CD4-positive, CD25-positive, alpha-beta regulatory T cell (primary cell): Measurements from ENCODE around the gene EPM2A. TPM values are rescaled to one million over a fixed set of nuclear protein-coding genes. Genes with fewer than 3 reads are reported as not detected.
A peak's percentile ranks its signal among the peaks of the same experiment; 100 is the strongest.
"Not testable (repeated sequence)": the region's sequence is repeated elsewhere in the genome, so short reads cannot be mapped to it uniquely, and the experiment has no call there.

Experiments
- ATAC-seq, 2 donors: fragments of 150-1000 bp; cut with Tn5 transposase; one replicate each; pipeline ENCODE4 v1.10.0; 2021; ENCODE audit warnings: low read depth in 2 of 2, moderate number of reproducible peaks in 2 of 2, moderate library complexity in 1 of 2
- DNase-seq, 3 donors: peaks; one replicate each; pipeline versions ENCODE4 v3.0.0 to v3.0.0-alpha.2; 2012 to 2022; ENCODE audit warnings: mixed read lengths in 1 of 3
- H3K27ac ChIP-seq: one replicate; pipeline ENCODE4 v1.7.0; 2013; ENCODE audit warnings: mild to moderate bottlenecking, low read length; ENCODE audit not compliant: insufficient read depth, poor library complexity, severe bottlenecking
- H3K27me3 ChIP-seq: one replicate; pipeline ENCODE4 v1.7.0; 2013; ENCODE audit warnings: low read length; ENCODE audit not compliant: control insufficient read depth, insufficient read depth
- H3K36me3 ChIP-seq: one replicate; pipeline ENCODE4 v1.7.0; 2013; ENCODE audit warnings: mild to moderate bottlenecking, low read length, moderate library complexity; ENCODE audit not compliant: control insufficient read depth, insufficient read depth
- H3K4me1 ChIP-seq: 2 replicates; pipeline ENCODE4 v1.7.0; 2013; ENCODE audit warnings: mild to moderate bottlenecking, low read length; ENCODE audit not compliant: insufficient read depth, control insufficient read depth, poor library complexity, severe bottlenecking
- H3K4me3 ChIP-seq: one replicate; pipeline ENCODE4 v1.7.0; 2013; ENCODE audit warnings: low read depth, mild to moderate bottlenecking, low read length, moderate library complexity
- H3K9me3 ChIP-seq, 2 experiments: 1 replicate in 1 of 2; 2 replicates in 1 of 2; pipeline ENCODE4 v1.7.0; 2013; ENCODE audit warnings: low read length in 2 of 2, mild to moderate bottlenecking in 1 of 2, moderate library complexity in 1 of 2; ENCODE audit not compliant: control insufficient read depth in 2 of 2
- H3K27ac Mint-ChIP-seq, 3 donors: one replicate each; pipeline ENCODE4 v1.8.0; 2020 to 2022; ENCODE audit warnings: mild to moderate bottlenecking in 3 of 3, mixed read lengths in 3 of 3, moderate library complexity in 2 of 3
- H3K27me3 Mint-ChIP-seq: one replicate; pipeline ENCODE4 v1.8.0; 2022; ENCODE audit warnings: mild to moderate bottlenecking, mixed read lengths
- H3K36me3 Mint-ChIP-seq: one replicate; pipeline ENCODE4 v1.8.0; 2020; ENCODE audit warnings: mixed read lengths
- H3K4me1 Mint-ChIP-seq, 4 donors: one replicate each; pipeline ENCODE4 v1.8.0; 2020 to 2022; ENCODE audit warnings: mixed read lengths in 4 of 4, mild to moderate bottlenecking in 1 of 4
- H3K4me3 Mint-ChIP-seq, 4 donors: one replicate each; pipeline ENCODE4 v1.8.0; 2020 to 2022; ENCODE audit warnings: mild to moderate bottlenecking in 4 of 4, mixed read lengths in 4 of 4, moderate library complexity in 3 of 4
- H3K9me3 Mint-ChIP-seq, 7 donors: one replicate each; pipeline ENCODE4 v1.8.0; 2020 to 2022; ENCODE audit warnings: mixed read lengths in 7 of 7, mild to moderate bottlenecking in 3 of 7, moderate library complexity in 2 of 7
- polyA plus RNA-seq, 4 donors: library from polyadenylated mRNA; unstranded; fragments of 300-500 nt; fragmentation: Illumina TruSeq; gene quantifications; one replicate each; pipeline ENCODE4 v1.2.3, GENCODE V29; 2021
- total RNA-seq: library from RNA; stranded (reverse); gene quantifications from one replicate; pipeline ENCODE4 v1.2.3, GENCODE V29; 2022

Gene EPM2A
- total and polyA plus RNA-seq, 5 donors from 2014 or later: 5.1 to 6.8 (median 5.6) TPM

DNA sequence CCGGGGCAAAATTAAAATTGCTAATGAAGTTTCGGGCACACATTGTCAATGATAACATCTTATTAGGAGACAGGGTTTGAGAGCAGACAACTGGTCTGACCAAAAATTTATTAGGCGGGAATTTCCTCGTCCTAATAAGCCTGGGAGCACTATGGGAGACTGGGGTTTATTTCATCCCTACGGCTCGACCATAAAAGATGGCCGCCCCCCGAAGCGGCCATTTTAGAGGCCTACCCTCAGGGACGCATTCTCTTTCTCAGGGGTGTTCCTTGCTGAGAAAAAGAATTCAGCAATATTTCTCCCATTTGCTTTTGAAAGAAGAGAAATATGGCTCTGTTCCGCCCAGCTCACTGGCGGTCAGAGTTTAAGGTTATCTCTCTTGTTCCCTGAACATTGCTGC is 37.9 kb downstream of the EPM2A start:
- not testable (repeated sequence) for H3K4me1 ChIP-seq, ATAC-seq, H3K4me3 Mint-ChIP-seq, H3K4me3 ChIP-seq, H3K4me1 Mint-ChIP-seq, H3K36me3 ChIP-seq, H3K27ac ChIP-seq, H3K9me3 ChIP-seq, DNase-seq, H3K27me3 Mint-ChIP-seq, H3K27ac Mint-ChIP-seq, H3K27me3 ChIP-seq
- Mint-ChIP-seq H3K9me3 (peaks cover 0 to 11% (median 4%) of the 10 kb centered on the region in 7 donors), H3K36me3 (peaks cover 11% of the 10 kb centered on the region)

DNA sequence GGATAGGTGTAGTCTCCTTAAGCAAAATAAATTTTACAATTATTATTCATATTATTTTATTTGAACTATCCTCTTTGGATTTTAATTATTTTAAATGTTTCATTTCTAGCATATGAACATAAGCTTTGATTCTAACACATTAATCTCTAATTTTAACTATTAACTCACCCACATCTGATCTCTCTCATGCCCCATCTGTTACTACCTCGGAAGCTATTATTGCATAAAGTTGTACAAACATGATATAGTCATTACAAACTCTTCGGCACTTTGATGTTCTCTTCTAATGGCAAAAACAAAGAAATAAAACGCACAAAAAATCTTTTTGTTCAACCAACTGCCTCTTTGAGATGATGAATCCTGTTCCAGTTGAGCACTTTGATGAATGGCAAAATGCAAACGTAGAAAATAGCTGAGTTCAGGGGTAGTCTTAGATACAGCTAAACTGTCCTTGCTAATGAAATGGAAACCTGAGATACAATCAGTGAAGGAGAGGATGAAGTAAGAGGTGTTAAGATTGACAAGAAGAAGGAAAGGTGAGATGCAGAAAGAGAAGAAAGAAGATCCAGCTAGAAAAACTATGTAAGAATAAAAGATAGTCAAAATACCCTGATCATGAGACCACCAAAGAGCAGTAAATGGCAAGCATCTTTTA is 41.1 kb downstream of the EPM2A start:
- H3K4me1 ChIP-seq: no peaks in the 10 kb centered on the region
- Mint-ChIP-seq H3K4me3 (no peak overlapping the region), H3K27me3 (no peaks in the 10 kb centered on the region), H3K9me3 (peaks cover 1 to 11% (median 4%) of the 10 kb centered on the region in 7 donors), H3K27ac (no peak overlapping the region), H3K36me3 (peaks cover 11% of the 10 kb centered on the region), H3K4me1 (peaks cover 0 to 2% (median 0%) of the 10 kb centered on the region in 4 donors)
- H3K36me3 ChIP-seq: no peaks in the 10 kb centered on the region
- DNase-seq (no peak), ATAC-seq (no peak)
- no peak overlapping the region for H3K27ac ChIP-seq
- no peak overlapping the region for H3K4me3 ChIP-seq
- H3K9me3 ChIP-seq: no peaks in the 10 kb centered on the region
- no peaks in the 10 kb centered on the region for H3K27me3 ChIP-seq

DNA sequence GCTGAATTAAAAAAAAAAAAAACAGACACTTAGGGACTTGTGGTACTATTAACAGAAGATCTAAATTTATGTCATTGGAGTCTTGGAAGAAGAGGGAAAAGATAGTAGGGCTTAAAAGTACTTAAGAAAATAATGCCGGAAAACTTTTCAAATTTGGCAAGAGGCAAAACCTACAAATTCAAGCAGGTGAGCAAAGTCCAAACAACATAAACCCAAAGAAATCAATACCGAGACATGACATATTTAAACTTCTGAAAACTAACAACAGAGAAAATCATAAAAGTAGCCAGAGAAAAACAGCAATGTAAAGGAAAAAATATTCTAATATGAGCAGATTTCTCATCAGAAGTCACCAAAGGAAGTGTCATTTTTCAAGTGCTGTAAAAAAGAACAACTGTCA is 44.4 kb downstream of the EPM2A start:
- H3K27ac Mint-ChIP-seq: no peak overlapping the region
- Histone ChIP-seq H3K27ac (no peak overlapping the region), H3K27me3 (no peaks in the 10 kb centered on the region), H3K36me3 (no peaks in the 10 kb centered on the region), H3K4me1 (no peaks in the 10 kb centered on the region), H3K9me3 (no peaks in the 10 kb centered on the region), H3K4me3 (no peak overlapping the region)
- no peaks in the 10 kb centered on the region for H3K27me3 Mint-ChIP-seq
- no peak overlapping the region for H3K4me3 Mint-ChIP-seq
- DNase-seq (no peak), ATAC-seq (no peak)
- peaks cover 0 to 4% (median 0%) of the 10 kb centered on the region in 4 donors for H3K4me1 Mint-ChIP-seq
- H3K36me3 Mint-ChIP-seq: no peaks in the 10 kb centered on the region
- H3K9me3 Mint-ChIP-seq: peaks cover 0 to 4% (median 1%) of the 10 kb centered on the region in 7 donors

DNA sequence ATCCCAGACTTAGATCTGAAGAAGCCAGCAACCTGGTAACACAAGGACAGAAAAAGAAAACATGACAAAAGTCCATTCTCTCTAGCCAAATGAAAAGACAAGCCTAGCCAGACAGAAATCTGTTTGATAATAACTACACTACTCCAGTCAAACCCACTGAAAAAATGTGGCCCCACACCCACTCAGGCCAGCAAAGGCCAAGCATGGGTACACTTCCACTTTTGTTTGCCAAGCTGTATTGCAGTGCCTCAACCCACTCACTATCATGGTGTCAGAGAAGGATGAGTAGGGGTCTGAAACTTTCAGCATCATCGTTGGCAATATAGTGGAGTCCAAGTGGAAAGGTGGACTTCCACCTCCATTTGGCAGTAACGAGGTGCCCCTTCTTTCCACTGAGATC is 45.8 kb downstream of the EPM2A start:
- no peaks in the 10 kb centered on the region for H3K4me1 ChIP-seq
- H3K27me3 ChIP-seq: no peaks in the 10 kb centered on the region
- H3K9me3 ChIP-seq: no peaks in the 10 kb centered on the region
- no peak overlapping the region for H3K4me3 ChIP-seq
- H3K27ac ChIP-seq: no peak overlapping the region
- peaks cover 6% of the 10 kb centered on the region for H3K36me3 Mint-ChIP-seq
- H3K4me1 Mint-ChIP-seq: peaks cover 0 to 8% (median 2%) of the 10 kb centered on the region in 4 donors
- peaks cover 0 to 4% (median 2%) of the 10 kb centered on the region in 7 donors for H3K9me3 Mint-ChIP-seq
- H3K27ac Mint-ChIP-seq: no peak overlapping the region
- no peaks in the 10 kb centered on the region for H3K36me3 ChIP-seq
- H3K27me3 Mint-ChIP-seq: no peaks in the 10 kb centered on the region
- DNase-seq (no peak), ATAC-seq (no peak)
- H3K4me3 Mint-ChIP-seq: no peak overlapping the region

DNA sequence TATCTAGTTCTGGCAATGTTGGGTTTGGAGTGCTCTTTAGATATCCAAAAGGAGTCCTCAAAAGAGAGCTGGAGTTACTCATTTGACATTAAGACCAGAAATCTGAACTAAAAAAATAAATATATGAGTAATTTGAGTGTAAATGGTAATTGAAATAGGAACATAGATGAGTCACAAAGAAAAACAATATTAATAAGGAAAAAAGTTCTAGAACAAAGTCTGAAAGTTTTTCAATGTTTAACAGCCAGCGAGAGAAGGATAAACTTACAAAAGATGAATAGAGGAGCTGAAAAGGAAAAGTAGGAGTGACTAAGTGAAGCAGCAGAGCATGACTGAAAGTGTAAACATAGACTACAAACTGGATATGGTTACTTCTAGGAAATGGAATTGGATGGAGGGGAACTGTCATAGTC is 46.8 kb downstream of the EPM2A start:
- ATAC-seq (no peak), DNase-seq (no peak)
- H3K4me1 Mint-ChIP-seq: peaks cover 0 to 9% (median under 1%) of the 10 kb centered on the region in 4 donors
- no peaks in the 10 kb centered on the region for H3K4me1 ChIP-seq
- H3K27me3 Mint-ChIP-seq: no peaks in the 10 kb centered on the region
- no peak overlapping the region for H3K27ac ChIP-seq
- H3K4me3 Mint-ChIP-seq: no peak overlapping the region
- H3K27me3 ChIP-seq: no peaks in the 10 kb centered on the region
- peaks cover 2% of the 10 kb centered on the region for H3K36me3 ChIP-seq
- peak overlapping the region in 1 of 3 donors; percentile 38 for H3K27ac Mint-ChIP-seq
- H3K9me3 ChIP-seq: no peaks in the 10 kb centered on the region
- H3K4me3 ChIP-seq: no peak overlapping the region
- peaks cover 15% of the 10 kb centered on the region for H3K36me3 Mint-ChIP-seq
- H3K9me3 Mint-ChIP-seq: peaks cover 0 to 6% (median 1%) of the 10 kb centered on the region in 7 donors

DNA sequence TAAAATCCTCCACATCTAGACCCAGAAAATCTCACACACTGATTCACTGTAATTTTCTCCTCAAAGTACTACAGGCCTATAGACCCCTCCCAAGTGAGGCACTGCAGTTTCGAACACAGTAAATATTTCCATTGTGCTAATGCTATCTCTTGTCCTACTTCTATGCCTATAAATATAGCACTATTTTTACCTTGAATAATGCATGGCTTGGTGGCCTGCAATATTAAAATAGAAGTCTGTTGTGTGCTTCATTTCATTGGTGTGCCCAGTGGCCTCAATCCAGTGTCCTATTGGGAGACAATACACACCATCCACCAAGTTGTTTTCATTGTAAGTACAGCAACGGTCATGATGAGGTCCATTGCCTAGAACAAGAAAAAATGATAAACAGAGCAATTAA is 49.4 kb downstream of the EPM2A start:
- Histone ChIP-seq H3K4me1 (no peaks in the 10 kb centered on the region), H3K27me3 (no peaks in the 10 kb centered on the region), H3K9me3 (no peaks in the 10 kb centered on the region), H3K4me3 (no peak overlapping the region), H3K36me3 (peaks cover 8% of the 10 kb centered on the region), H3K27ac (no peak overlapping the region)
- Mint-ChIP-seq H3K36me3 (peaks cover 26% of the 10 kb centered on the region), H3K27me3 (no peaks in the 10 kb centered on the region), H3K9me3 (peaks cover 0 to 6% (median 4%) of the 10 kb centered on the region in 7 donors), H3K4me3 (no peak overlapping the region), H3K27ac (no peak overlapping the region), H3K4me1 (peaks cover 0 to 9% (median under 1%) of the 10 kb centered on the region in 4 donors)
- ATAC-seq (no peak), DNase-seq (no peak)

DNA sequence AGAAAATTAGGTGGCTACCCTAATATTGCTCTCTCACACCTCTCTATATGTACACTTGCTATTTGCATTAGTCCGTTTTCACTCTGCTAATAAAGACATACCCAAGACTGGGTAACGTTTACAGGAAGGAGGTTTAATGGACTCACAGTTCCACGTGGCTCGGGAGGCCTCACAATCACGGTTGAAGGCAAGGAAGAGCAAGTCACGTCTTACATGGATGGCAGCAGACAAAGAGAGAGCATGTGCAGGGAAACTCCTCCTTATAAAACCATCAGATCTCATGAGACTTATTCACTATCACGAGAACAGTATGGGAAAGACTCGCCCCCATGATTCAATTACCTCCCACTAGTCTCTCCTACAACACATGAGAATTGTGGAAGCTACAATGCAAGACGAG is 53.4 kb downstream of the EPM2A start:
- H3K9me3 Mint-ChIP-seq: peaks cover 3 to 17% (median 4%) of the 10 kb centered on the region in 7 donors

DNA sequence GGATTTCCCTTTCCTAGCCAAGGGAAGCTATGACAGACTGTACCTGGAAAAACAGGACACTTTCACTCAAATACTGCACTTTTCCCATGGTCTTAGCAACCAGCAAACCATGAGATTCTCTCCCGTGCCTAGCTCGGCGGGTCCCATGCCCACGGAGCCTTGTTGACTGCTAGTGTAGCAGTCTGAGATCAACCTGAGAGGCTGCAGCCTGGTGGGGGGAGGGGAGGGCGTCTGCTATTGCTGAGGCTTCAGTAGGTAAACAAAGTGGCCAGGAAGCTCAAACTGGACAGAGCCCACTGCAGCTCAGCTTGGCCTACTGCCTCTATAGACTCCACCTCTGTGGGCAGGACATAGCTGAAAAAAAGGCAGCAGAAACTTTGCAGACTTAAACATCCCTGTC is 61.8 kb downstream of the EPM2A start:
- H3K4me1 Mint-ChIP-seq: no peaks in the 10 kb centered on the region
- DNase-seq (no peak), ATAC-seq (no peak)
- Histone ChIP-seq H3K9me3 (no peaks in the 10 kb centered on the region), H3K27ac (no peak overlapping the region), H3K36me3 (no peaks in the 10 kb centered on the region), H3K27me3 (no peaks in the 10 kb centered on the region), H3K4me3 (no peak overlapping the region), H3K4me1 (no peaks in the 10 kb centered on the region)
- H3K9me3 Mint-ChIP-seq: peaks cover 0 to 12% (median 2%) of the 10 kb centered on the region in 7 donors
- H3K4me3 Mint-ChIP-seq: no peak overlapping the region
- no peaks in the 10 kb centered on the region for H3K27me3 Mint-ChIP-seq
- H3K27ac Mint-ChIP-seq: no peak overlapping the region
- peaks cover 56% of the 10 kb centered on the region for H3K36me3 Mint-ChIP-seq

More for the DNA sequence above, 53.4 kb downstream of the EPM2A start:
- Histone ChIP-seq H3K4me1 (no peaks in the 10 kb centered on the region), H3K9me3 (no peaks in the 10 kb centered on the region), H3K36me3 (peaks cover 8% of the 10 kb centered on the region), H3K27me3 (no peaks in the 10 kb centered on the region), H3K27ac (no peak overlapping the region), H3K4me3 (no peak overlapping the region)
- no peak overlapping the region for H3K27ac Mint-ChIP-seq
- H3K27me3 Mint-ChIP-seq: no peaks in the 10 kb centered on the region
- no peak overlapping the region for H3K4me3 Mint-ChIP-seq
- ATAC-seq (no peak), DNase-seq (no peak)
- H3K36me3 Mint-ChIP-seq: peaks cover 33% of the 10 kb centered on the region
- H3K4me1 Mint-ChIP-seq: peaks cover 0 to 9% (median 0%) of the 10 kb centered on the region in 4 donors
